Astrocyte of the spinal cord (primary cell): ENCODE results near the gene VAMP7.
"Not testable (repeated sequence)": the region's sequence is repeated elsewhere in the genome, so short reads cannot be mapped to it uniquely, and the experiment has no call there.

Experiments
- DNase-seq: peaks from one replicate; pipeline ENCODE4 v3.0.0; 2011; ENCODE audit warnings: low read depth, low spot score
- H3K4me3 ChIP-seq: 2 replicates; pipeline ENCODE4 v1.5.1; 2011; ENCODE audit warnings: low read depth, mild to moderate bottlenecking, low read length, moderate library complexity
- CTCF ChIP-seq: IDR thresholded peaks from 2 replicates; pipeline ENCODE4 v1.5.1; 2012; ENCODE audit warnings: low read depth, mild to moderate bottlenecking, low read length, inconsistent platforms
- in situ Hi-C: cut with HindIII; loops from 2 replicates; pipeline ENCODE4 v1.10.0; 2017; ENCODE audit warnings: low sequenced_read_pairs

VAMP7 gene

DNA sequence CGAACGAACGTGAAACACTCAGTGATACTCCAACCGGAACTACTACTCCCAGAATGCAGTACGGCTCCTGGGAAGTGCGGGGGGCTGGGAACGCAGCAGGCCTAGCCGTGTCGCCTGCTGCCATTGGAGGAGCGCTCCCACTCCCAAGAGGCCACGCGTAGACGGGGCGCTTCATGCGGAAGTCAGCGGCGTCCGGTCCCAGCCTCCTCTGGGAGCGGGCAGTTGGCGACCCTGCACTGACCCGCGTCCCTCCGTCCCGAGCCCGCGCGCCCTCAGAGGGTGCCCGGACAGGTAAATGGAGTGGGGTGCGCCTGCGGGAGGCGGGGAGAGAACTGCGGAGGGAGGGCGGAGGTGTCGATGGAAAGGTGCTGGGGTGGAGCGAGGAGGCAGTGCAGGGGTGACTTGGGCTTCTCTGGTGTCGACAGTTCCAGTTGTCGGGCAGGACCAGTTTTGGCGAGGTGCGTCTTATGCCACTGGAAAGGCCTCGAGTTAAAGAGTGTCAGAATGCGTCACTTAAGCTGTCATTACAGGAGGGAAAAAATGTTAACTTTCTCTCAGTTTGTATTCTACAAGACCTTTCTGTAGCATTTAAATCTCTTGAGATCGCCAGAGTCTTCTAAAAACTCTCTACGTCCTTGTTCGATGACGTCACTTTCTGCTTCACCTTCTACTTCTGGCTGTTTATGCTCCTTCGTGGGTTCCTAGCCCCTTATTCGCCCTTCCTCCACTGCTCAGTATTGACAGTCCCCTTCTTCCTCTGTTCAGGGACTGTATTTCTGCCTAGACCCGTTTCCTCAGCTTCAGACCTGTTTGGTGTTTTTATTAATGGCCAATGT is at the start of gene VAMP7:
TSS of gene VAMP7 (plus strand) at position 188 of the 836 bp plus-strand sequence. CDS start 8,122 bp downstream, outside the sequence.
- in situ Hi-C loops, result no loop called here
- peak; percentile 87 for DNase-seq
- no peak for TF ChIP-seq CTCF
- H3K4me3 ChIP-seq, result peak within 1 kb of the TSS; percentile 71

- no peak for DNase-seq
Measured at GRCh38 chrX:155841232-155841631, 39.9 kb upstream of the VAMP7 start.

GRCh38 chrX:155851786-155852185 is 29.4 kb upstream of the VAMP7 start:
- H3K4me3 ChIP-seq, in situ Hi-C loops, DNase-seq: not testable (repeated sequence)

More at GRCh38 chrX:155841232-155841631, 39.9 kb upstream of the VAMP7 start:
- in situ Hi-C loops, result no loop called here
- H3K4me3 ChIP-seq, result no peak overlapping the region
- no peak for TF ChIP-seq CTCF

DNA sequence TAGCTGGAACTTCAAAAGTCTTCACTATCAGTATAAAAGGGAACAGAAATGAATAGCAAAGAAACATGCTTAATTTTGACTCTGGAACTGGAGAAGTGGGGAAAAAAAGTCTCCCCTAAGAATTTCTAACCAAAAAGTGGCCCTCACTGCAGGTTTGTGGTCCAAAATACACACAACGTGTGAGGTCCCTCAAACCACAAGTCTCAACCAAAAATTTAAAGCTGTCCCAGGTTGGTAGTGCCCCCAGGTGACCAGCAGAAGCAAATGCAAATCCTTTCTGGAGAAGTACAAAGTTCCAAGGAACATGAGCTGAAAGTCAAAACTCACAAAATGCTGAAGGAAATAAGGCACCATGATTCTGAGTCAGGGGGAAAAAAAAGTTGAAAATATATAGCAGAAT is 23.6 kb upstream of the VAMP7 start:
- H3K4me3 ChIP-seq, result no peak overlapping the region
- peak; percentile 18 for TF ChIP-seq CTCF
- no peak for DNase-seq
- in situ Hi-C loops, result no loop called here

- in situ Hi-C loops, result no loop called here
- TF ChIP-seq CTCF, result no peak
- DNase-seq, result no peak
- no peak overlapping the region for H3K4me3 ChIP-seq
Measured at GRCh38 chrX:155864655-155865054, 16.5 kb upstream of the VAMP7 start.

GRCh38 chrX:155865193-155865592 is 16.0 kb upstream of the VAMP7 start:
- no peak overlapping the region for H3K4me3 ChIP-seq
- no peak for TF ChIP-seq CTCF
- no peak for DNase-seq
- in situ Hi-C loops, result no loop called here

DNA sequence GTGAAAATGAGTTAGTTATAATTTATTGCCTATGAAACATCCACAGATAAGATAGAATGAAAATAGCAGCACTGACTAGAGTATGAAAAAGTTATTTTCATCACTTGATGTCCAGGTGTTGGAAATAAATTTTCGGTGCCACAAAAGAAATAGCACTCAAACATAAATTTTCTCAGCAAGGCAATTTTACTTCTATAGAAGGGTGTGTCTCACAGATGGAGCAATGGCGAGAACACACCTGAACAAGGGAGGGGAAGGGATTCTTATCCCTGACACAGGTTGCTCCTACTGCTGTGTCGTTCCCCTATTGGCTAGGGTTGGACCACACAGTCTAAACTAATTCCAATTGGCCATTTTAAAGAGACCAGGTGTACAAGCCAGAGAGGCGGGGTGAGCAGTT is 13.3 kb upstream of the VAMP7 start:
- no peak overlapping the region for H3K4me3 ChIP-seq
- in situ Hi-C loops, result no loop called here
- no peak for TF ChIP-seq CTCF
- no peak for DNase-seq
